NOMO-1 treated with dmso at 0.1 percent for 144 hours (cell line): ENCODE results near the gene PHC1.

Experiments used
- DNase-seq: peaks from one replicate; lab custom pipeline; 2025; ENCODE audit not compliant: unreplicated experiment; lab: John Stamatoyannopoulos, UW

PHC1 gene

GRCh38 chr12:8949342-8950220, 35.3 kb downstream of the PHC1 start, which contains the start of gene M6PR:
Gene M6PR, minus strand, starts transcription at chr12:8949645. Its CDS starts 3,241 bp downstream, at chr12:8946404.
- DNase-seq, result peak; percentile 100

GRCh38 chr12:8950221-8950527, 35.9 kb downstream of the PHC1 start:
- peak; percentile 81 for DNase-seq

GRCh38 chr12:8950702-8951478, 36.6 kb downstream of the PHC1 start:
- no peak for DNase-seq

GRCh38 chr12:8951744-8952143, 37.4 kb downstream of the PHC1 start:
- no peak for DNase-seq

- no peak for DNase-seq
These were observed 39.6 kb downstream of the PHC1 start for GRCh38 chr12:8953773-8954402.

- no peak for DNase-seq
These were observed 41.8 kb downstream of the PHC1 start for GRCh38 chr12:8956073-8956472.

- DNase-seq, result no peak
These were observed 42.5 kb downstream of the PHC1 start for GRCh38 chr12:8956772-8957171.

- DNase-seq, result no peak
These were observed 43.3 kb downstream of the PHC1 start for GRCh38 chr12:8957561-8957960.

- peak; percentile 12 for DNase-seq
These were observed 43.8 kb downstream of the PHC1 start for GRCh38 chr12:8958066-8958465.

GRCh38 chr12:8960176-8960575, 45.9 kb downstream of the PHC1 start:
- DNase-seq, result no peak

GRCh38 chr12:8968761-8969160, 54.5 kb downstream of the PHC1 start:
- DNase-seq, result no peak

- DNase-seq, result no peak
These were observed 55.6 kb downstream of the PHC1 start for GRCh38 chr12:8969861-8970411.

GRCh38 chr12:8970432-8970831, 56.1 kb downstream of the PHC1 start:
- DNase-seq, result no peak

GRCh38 chr12:8980137-8980536, 65.8 kb downstream of the PHC1 start:
- DNase-seq, result no peak

- DNase-seq, result no peak
These were observed 71.0 kb downstream of the PHC1 start for GRCh38 chr12:8985213-8985754.

- DNase-seq, result no peak
These were observed 72.9 kb downstream of the PHC1 start for GRCh38 chr12:8987163-8987562.

- no peak for DNase-seq
These were observed 73.4 kb downstream of the PHC1 start for GRCh38 chr12:8987685-8988084.

- DNase-seq, result peak; percentile 35
These were observed 75.1 kb downstream of the PHC1 start, which contains the start of gene KLRG1 for GRCh38 chr12:8989413-8989812. Gene KLRG1, plus strand, starts transcription at chr12:8989546. Its CDS starts 90 bp downstream, at chr12:8989636.
